GM18861 (cell line): ENCODE results near the gene CPSF2.

Experiments
- ATAC-seq: cut with Tn5 transposase; IDR thresholded peaks from one replicate; pipeline ENCODE4 v1.9.1; 2021; ENCODE audit not compliant: unreplicated experiment

CPSF2 gene

GRCh38 chr14:92121670-92122350 lies at the start of gene CPSF2, which contains the start of gene NDUFB1:
TSS of gene CPSF2 (plus strand) at chr14:92121969. CDS start at chr14:92130985, 9,016 bp downstream.
TSS of gene NDUFB1 (minus strand) at chr14:92121706. CDS start at chr14:92117637, 4,069 bp downstream.
- ATAC-seq: peak; percentile 70

GRCh38 chr14:92074555-92074954 lies 47.2 kb upstream of the CPSF2 start:
- ATAC-seq: no peak

- ATAC-seq: no peak
These were observed 33.3 kb upstream of the CPSF2 start for GRCh38 chr14:92088494-92088893.

- ATAC-seq: no peak
These were observed 28.4 kb upstream of the CPSF2 start for GRCh38 chr14:92093320-92093719.

GRCh38 chr14:92099802-92100201 lies 22.0 kb upstream of the CPSF2 start:
- no peak for ATAC-seq

GRCh38 chr14:92103363-92103989 lies 18.3 kb upstream of the CPSF2 start:
- no peak for ATAC-seq

- no peak for ATAC-seq
These were observed 16.5 kb upstream of the CPSF2 start for GRCh38 chr14:92105073-92105892.

GRCh38 chr14:92105893-92106142 lies 16.0 kb upstream of the CPSF2 start:
- peak; percentile 2 for ATAC-seq

- peak; percentile 70 for ATAC-seq
These were observed 15.4 kb upstream of the CPSF2 start, which contains the start of gene ATXN3 for GRCh38 chr14:92106143-92106926. TSS of gene ATXN3 (minus strand) at chr14:92106582. CDS start at chr14:92106552, 30 bp downstream.

GRCh38 chr14:92108345-92109254 lies 13.2 kb upstream of the CPSF2 start:
- no peak for ATAC-seq

GRCh38 chr14:92109490-92109889 lies 12.3 kb upstream of the CPSF2 start:
- no peak for ATAC-seq

GRCh38 chr14:92121207-92121669 lies 531 bp upstream of the CPSF2 start:
- no peak for ATAC-seq

GRCh38 chr14:92122351-92122677 lies 545 bp downstream of the CPSF2 start:
- ATAC-seq: no peak

GRCh38 chr14:92122761-92123160 lies 992 bp downstream of the CPSF2 start:
- no peak for ATAC-seq

- ATAC-seq: no peak
These were observed 12.7 kb downstream of the CPSF2 start for GRCh38 chr14:92134456-92134855.

GRCh38 chr14:92135269-92135668 lies 13.5 kb downstream of the CPSF2 start:
- no peak for ATAC-seq

- no peak for ATAC-seq
These were observed 21.5 kb downstream of the CPSF2 start for GRCh38 chr14:92143309-92143708.

- no peak for ATAC-seq
These were observed 22.2 kb downstream of the CPSF2 start for GRCh38 chr14:92143962-92144361.

- ATAC-seq: no peak
These were observed 22.9 kb downstream of the CPSF2 start for GRCh38 chr14:92144708-92145107.

- no peak for ATAC-seq
These were observed 31.8 kb downstream of the CPSF2 start for GRCh38 chr14:92153581-92153980.
